CD14-positive monocyte (primary cell): ENCODE data around the gene COL11A1. TPM values are rescaled to one million over a fixed set of nuclear protein-coding genes. Genes with fewer than 3 reads are reported as not detected.
"Not testable (repeated sequence)": the region's sequence is repeated elsewhere in the genome, so short reads cannot be mapped to it uniquely, and the experiment has no call there.

Experiments
- DNase-seq, 3 donors: peaks; one replicate each; pipeline ENCODE4 v3.0.0-alpha.2; 2011 to 2022
- H2AFZ ChIP-seq: 2 replicates; pipeline ENCODE4 v1.6.0; 2012; ENCODE audit warnings: mild to moderate bottlenecking, low read depth, low read length, inconsistent platforms; ENCODE audit not compliant: insufficient read depth, poor library complexity, severe bottlenecking
- H3K27ac ChIP-seq, 2 donors: 1 replicate in 1 of 2; 2 replicates in 1 of 2; pipeline ENCODE4 v1.5.1; 2012 to 2013; ENCODE audit warnings: low read length in 2 of 2, control low read depth in 1 of 2, inconsistent platforms in 1 of 2, low read depth in 1 of 2, mild to moderate bottlenecking in 1 of 2
- H3K27me3 ChIP-seq, 2 donors: one replicate each; pipeline versions ENCODE4 v1.6.0 to v1.6.1; 2011 to 2013; ENCODE audit warnings: low read length in 2 of 2; ENCODE audit not compliant: control insufficient read depth in 2 of 2, insufficient read depth in 2 of 2
- H3K36me3 ChIP-seq, 2 donors: replicated peaks in 1 of 2; 1 replicate in 1 of 2; 2 replicates in 1 of 2; pipeline versions ENCODE4 v1.5.1 to v1.6.1; 2012 to 2013; ENCODE audit warnings: low read length in 2 of 2, control low read depth in 1 of 2, inconsistent platforms in 1 of 2, mild to moderate bottlenecking in 1 of 2; ENCODE audit not compliant: insufficient read depth in 2 of 2, control insufficient read depth in 1 of 2
- H3K4me1 ChIP-seq, 2 donors: 1 replicate in 1 of 2; 2 replicates in 1 of 2; pipeline versions ENCODE4 v1.5.1 to v1.6.1; 2012 to 2013; ENCODE audit warnings: low read length in 2 of 2, control low read depth in 1 of 2, inconsistent platforms in 1 of 2, mild to moderate bottlenecking in 1 of 2, moderate library complexity in 1 of 2; ENCODE audit not compliant: insufficient read depth in 2 of 2, control insufficient read depth in 1 of 2
- H3K4me2 ChIP-seq: replicated peaks from 2 replicates; pipeline ENCODE3; 2012; ENCODE audit warnings: low read length, moderate library complexity, mild to moderate bottlenecking; ENCODE audit not compliant: poor library complexity, severe bottlenecking; ENCODE audit errors: extremely low read depth
- H3K4me3 ChIP-seq, 3 experiments: fragments of 200-600 bp in 1 of 3; sonication (generic) in 1 of 3; replicated peaks in 1 of 3; 1 replicate in 2 of 3; 2 replicates in 1 of 3; pipeline ENCODE4 v1.5.1; 2011 to 2013; ENCODE audit warnings: low read length in 3 of 3, mild to moderate bottlenecking in 3 of 3, control low read depth in 2 of 3, low read depth in 2 of 3, inconsistent platforms in 1 of 3, moderate library complexity in 1 of 3
- H3K79me2 ChIP-seq: 2 replicates; pipeline ENCODE4 v1.6.0; 2012; ENCODE audit warnings: mild to moderate bottlenecking, control low read depth, inconsistent platforms, low read length, moderate library complexity; ENCODE audit not compliant: insufficient read depth
- H3K9ac ChIP-seq: 2 replicates; pipeline ENCODE4 v1.6.0; 2017; ENCODE audit warnings: low read length, mild to moderate bottlenecking; ENCODE audit not compliant: insufficient read depth, poor library complexity, severe bottlenecking
- H3K9me3 ChIP-seq, 2 donors: replicated peaks in 1 of 2; 1 replicate in 1 of 2; 2 replicates in 1 of 2; pipeline versions ENCODE4 v1.5.1 to v1.6.1; 2012 to 2013; ENCODE audit warnings: low read length in 2 of 2, control low read depth in 1 of 2; ENCODE audit not compliant: control insufficient read depth in 1 of 2, insufficient read depth in 1 of 2
- H4K20me1 ChIP-seq: 2 replicates; pipeline ENCODE4 v1.6.0; 2012; ENCODE audit warnings: mild to moderate bottlenecking, low read length, control low read depth, moderate library complexity; ENCODE audit not compliant: insufficient read depth
- H3K27ac Mint-ChIP-seq, 7 donors: one replicate each; pipeline ENCODE4 v1.8.0; 2020; ENCODE audit warnings: mild to moderate bottlenecking in 7 of 7, mixed read lengths in 7 of 7, moderate library complexity in 6 of 7, inconsistent platforms in 2 of 7
- H3K27me3 Mint-ChIP-seq, 3 donors: one replicate each; pipeline ENCODE4 v1.8.0; 2021 to 2022; ENCODE audit warnings: low read depth in 3 of 3, mild to moderate bottlenecking in 3 of 3, mixed read lengths in 3 of 3, moderate library complexity in 3 of 3, inconsistent platforms in 1 of 3
- H3K36me3 Mint-ChIP-seq, 2 donors: one replicate each; pipeline ENCODE4 v1.8.0; 2020; ENCODE audit warnings: mixed read lengths in 2 of 2, inconsistent platforms in 1 of 2, mild to moderate bottlenecking in 1 of 2
- H3K4me1 Mint-ChIP-seq: one replicate; pipeline ENCODE4 v1.8.0; 2020; ENCODE audit warnings: mild to moderate bottlenecking, mixed read lengths
- H3K4me3 Mint-ChIP-seq, 2 donors: one replicate each; pipeline ENCODE4 v1.8.0; 2020; ENCODE audit warnings: mild to moderate bottlenecking in 2 of 2, mixed read lengths in 2 of 2, moderate library complexity in 1 of 2
- H3K9me3 Mint-ChIP-seq, 7 donors: one replicate each; pipeline ENCODE4 v1.8.0; 2020 to 2022; ENCODE audit warnings: mixed read lengths in 7 of 7, mild to moderate bottlenecking in 6 of 7, moderate library complexity in 6 of 7, inconsistent platforms in 2 of 7
- CTCF ChIP-seq: fragments of 200-600 bp; IDR thresholded peaks from one replicate; pipeline ENCODE4 v1.8.0; 2022; ENCODE audit warnings: antibody characterized with exemption, mild to moderate bottlenecking
- WGBS: methylation state at CpG from one replicate; pipeline ENCODE4 v1.1.5; 2013; ENCODE audit warnings: missing lambda C conversion rate; ENCODE audit not compliant: insufficient coverage; 5-methylcytosine and 5-hydroxymethylcytosine counted together
- intact Hi-C, 2 donors: fragments of 100-400 bp; cut with micrococcal nuclease; formaldehyde crosslinking; loops; one replicate each; pipeline versions ENCODE4 v1.15.0 to v1.15.1; 2023
- polyA plus RNA-seq, 3 donors: library from polyadenylated mRNA; depleted of rRNA in 1 of 3; unstranded in 2 of 3; stranded (reverse) in 1 of 3; fragments of 300-500 nt in 2 of 3; fragments of >200 nt in 1 of 3; fragmentation: Illumina TruSeq in 2 of 3; gene quantifications; 1 replicate in 2 of 3; 2 replicates in 1 of 3; pipeline ENCODE4 v1.2.3, GENCODE V29; 2012 to 2021

COL11A1 gene
- polyA plus RNA-seq, 3 donors = not detected

GRCh38 chr1:103129796-103130195 is 21.5 kb upstream of the COL11A1 start:
- H3K36me3 ChIP-seq = no peaks in the 10 kb centered on the region
- no peaks in the 10 kb centered on the region for H3K4me1 Mint-ChIP-seq
- H2AFZ ChIP-seq = no peak overlapping the region
- H3K9ac ChIP-seq = no peak overlapping the region
- H3K27ac Mint-ChIP-seq = no peak overlapping the region
- H3K36me3 Mint-ChIP-seq = no peaks in the 10 kb centered on the region
- H4K20me1 ChIP-seq = no peaks in the 10 kb centered on the region
- no peaks in the 10 kb centered on the region for H3K79me2 ChIP-seq
- TF ChIP-seq CTCF = no peak
- no peak for DNase-seq
- no peak overlapping the region for H3K27ac ChIP-seq
- H3K27me3 ChIP-seq = no peaks in the 10 kb centered on the region
- H3K27me3 Mint-ChIP-seq = peaks cover 0 to 2% (median 1%) of the 10 kb centered on the region in 3 donors
- no peaks in the 10 kb centered on the region for H3K4me1 ChIP-seq
- H3K9me3 ChIP-seq = no peaks in the 10 kb centered on the region
- H3K4me3 ChIP-seq = no peak overlapping the region
- no peak overlapping the region for H3K4me3 Mint-ChIP-seq
- H3K9me3 Mint-ChIP-seq = peaks cover 0 to 5% (median 2%) of the 10 kb centered on the region in 7 donors
- H3K4me2 ChIP-seq = no peak overlapping the region
- WGBS = 80% methylated on average over 1 of the region's 1 CpG
- intact Hi-C loops = no loop called here

DNA sequence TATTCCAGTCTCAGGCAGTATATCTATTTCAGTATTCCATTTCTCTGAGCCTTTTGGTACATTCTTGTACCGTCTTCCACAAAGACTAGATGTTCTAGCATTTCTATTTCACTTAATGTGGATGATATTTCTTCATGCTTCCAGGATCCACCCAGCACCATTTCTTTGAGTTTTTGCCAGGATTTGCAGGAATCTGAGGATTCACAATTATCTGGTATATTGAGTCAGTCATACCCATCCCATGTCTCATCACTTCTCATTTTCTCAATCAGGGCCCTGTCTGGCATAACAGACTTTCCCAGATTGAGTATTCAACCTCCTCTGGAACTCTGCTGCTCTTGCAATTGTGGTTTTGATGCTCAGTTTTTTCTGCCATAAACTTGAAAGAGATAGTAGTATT is 20.9 kb upstream of the COL11A1 start:
- H3K4me2 ChIP-seq = no peak overlapping the region
- H3K9me3 ChIP-seq = no peaks in the 10 kb centered on the region
- no peaks in the 10 kb centered on the region for H3K79me2 ChIP-seq
- H3K27ac ChIP-seq = no peak overlapping the region
- H3K27ac Mint-ChIP-seq = no peak overlapping the region
- H3K9me3 Mint-ChIP-seq = peaks cover 0 to 5% (median 2%) of the 10 kb centered on the region in 7 donors
- no CpG with 5 or more reads among the region's 1 CpG for WGBS
- H3K36me3 Mint-ChIP-seq = no peaks in the 10 kb centered on the region
- no peak overlapping the region for H3K9ac ChIP-seq
- H3K36me3 ChIP-seq = no peaks in the 10 kb centered on the region
- H3K4me1 ChIP-seq = no peaks in the 10 kb centered on the region
- H3K4me3 ChIP-seq = no peak overlapping the region
- peaks cover 0 to 2% (median 1%) of the 10 kb centered on the region in 3 donors for H3K27me3 Mint-ChIP-seq
- DNase-seq = no peak
- no peak overlapping the region for H2AFZ ChIP-seq
- no peaks in the 10 kb centered on the region for H3K27me3 ChIP-seq
- no peaks in the 10 kb centered on the region for H3K4me1 Mint-ChIP-seq
- H4K20me1 ChIP-seq = no peaks in the 10 kb centered on the region
- intact Hi-C loops = no loop called here
- no peak for TF ChIP-seq CTCF
- H3K4me3 Mint-ChIP-seq = no peak overlapping the region

DNA sequence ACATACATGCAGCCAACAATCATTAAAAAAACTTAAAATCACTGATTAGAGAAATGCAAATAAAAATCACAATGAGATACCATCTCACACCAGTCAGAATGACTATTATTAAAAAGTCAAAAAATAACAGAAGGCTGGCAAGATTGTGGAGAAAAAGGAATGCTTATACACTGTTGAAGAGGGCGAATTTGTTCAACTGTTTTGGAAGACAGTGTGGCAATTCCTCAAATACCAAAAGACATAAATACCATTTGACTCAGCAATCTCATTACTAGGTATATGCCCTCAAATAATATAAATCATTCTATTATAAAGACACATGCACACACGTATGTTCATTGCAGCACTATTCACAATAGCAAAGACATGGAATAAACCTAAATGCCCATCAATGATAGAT is 19.9 kb upstream of the COL11A1 start:
- H3K4me3 Mint-ChIP-seq, H3K9me3 ChIP-seq, H3K9ac ChIP-seq, H3K4me3 ChIP-seq, H2AFZ ChIP-seq, intact Hi-C loops, H3K27ac ChIP-seq, H3K27me3 Mint-ChIP-seq, H3K9me3 Mint-ChIP-seq, H3K4me1 Mint-ChIP-seq, H3K27me3 ChIP-seq, H4K20me1 ChIP-seq, DNase-seq, H3K4me2 ChIP-seq, H3K27ac Mint-ChIP-seq, H3K36me3 Mint-ChIP-seq, H3K36me3 ChIP-seq, H3K79me2 ChIP-seq, H3K4me1 ChIP-seq: not testable (repeated sequence)
- no CpG with 5 or more reads among the region's 2 CpGs for WGBS
